ENCODE data around the gene KCTD4. TPM values are rescaled to one million over a fixed set of nuclear protein-coding genes. Genes with fewer than 3 reads are reported as not detected.

Gene KCTD4
- total RNA-seq, 2 donors from 2014 or later = not detected

DNA sequence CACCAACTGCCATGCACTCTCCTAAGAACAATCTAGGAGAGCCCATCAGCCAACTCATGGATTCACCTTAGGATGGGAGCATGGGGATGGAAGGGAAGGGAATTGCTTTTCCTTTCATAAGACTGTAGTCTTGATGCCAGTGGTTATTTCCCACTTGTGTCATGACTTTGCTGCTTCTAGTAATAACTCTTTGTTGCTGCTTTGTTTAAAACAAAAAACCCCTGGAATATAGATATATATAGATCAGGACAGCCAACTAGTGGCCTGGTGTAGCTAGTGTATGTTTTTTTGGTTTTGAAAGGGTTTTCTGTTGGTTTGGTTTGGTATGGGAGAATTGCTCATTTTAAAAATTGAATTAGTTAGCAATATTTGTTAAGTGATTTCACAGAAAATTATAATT is 39.3 kb upstream of the KCTD4 start:
- no peaks in the 10 kb centered on the region for H3K27me3 Mint-ChIP-seq (ENCODE audit: insufficient read depth)
- H3K27ac ChIP-seq (ENCODE audit: low read depth, low read length) = no peak overlapping the region
- H3K4me1 Mint-ChIP-seq = peaks cover 18% of the 10 kb centered on the region
- TF ChIP-seq, protein P1, sequence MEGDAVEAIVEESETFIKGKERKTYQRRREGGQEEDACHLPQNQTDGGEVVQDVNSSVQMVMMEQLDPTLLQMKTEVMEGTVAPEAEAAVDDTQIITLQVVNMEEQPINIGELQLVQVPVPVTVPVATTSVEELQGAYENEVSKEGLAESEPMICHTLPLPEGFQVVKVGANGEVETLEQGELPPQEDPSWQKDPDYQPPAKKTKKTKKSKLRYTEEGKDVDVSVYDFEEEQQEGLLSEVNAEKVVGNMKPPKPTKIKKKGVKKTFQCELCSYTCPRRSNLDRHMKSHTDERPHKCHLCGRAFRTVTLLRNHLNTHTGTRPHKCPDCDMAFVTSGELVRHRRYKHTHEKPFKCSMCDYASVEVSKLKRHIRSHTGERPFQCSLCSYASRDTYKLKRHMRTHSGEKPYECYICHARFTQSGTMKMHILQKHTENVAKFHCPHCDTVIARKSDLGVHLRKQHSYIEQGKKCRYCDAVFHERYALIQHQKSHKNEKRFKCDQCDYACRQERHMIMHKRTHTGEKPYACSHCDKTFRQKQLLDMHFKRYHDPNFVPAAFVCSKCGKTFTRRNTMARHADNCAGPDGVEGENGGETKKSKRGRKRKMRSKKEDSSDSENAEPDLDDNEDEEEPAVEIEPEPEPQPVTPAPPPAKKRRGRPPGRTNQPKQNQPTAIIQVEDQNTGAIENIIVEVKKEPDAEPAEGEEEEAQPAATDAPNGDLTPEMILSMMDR (conservative IDR thresholded peaks at IDR 0.05) = peak; percentile 34
- H3K27ac Mint-ChIP-seq = no peak overlapping the region
- H3K9me3 Mint-ChIP-seq = no peaks in the 10 kb centered on the region
- no peak for DNase-seq
- no peaks in the 10 kb centered on the region for H3K36me3 ChIP-seq (ENCODE audit: control insufficient read depth, insufficient read depth, low read length)
- H3K4me3 ChIP-seq (ENCODE audit: low read length) = no peak overlapping the region
- no peaks in the 10 kb centered on the region for H3K4me1 ChIP-seq (ENCODE audit: control insufficient read depth, insufficient read depth, low read length)
- H3K9me3 ChIP-seq (ENCODE audit: control insufficient read depth, low read length) = no peaks in the 10 kb centered on the region
- no peak overlapping the region for H3K9ac ChIP-seq (ENCODE audit: extremely low read depth, low read length, poor library complexity, severe bottlenecking)
- H3K27me3 ChIP-seq (ENCODE audit: control insufficient read depth, insufficient read depth, low read length, poor library complexity, severe bottlenecking) = no peaks in the 10 kb centered on the region
- H3K36me3 Mint-ChIP-seq (ENCODE audit: low read depth) = peaks cover 2% of the 10 kb centered on the region
- H3K4me3 Mint-ChIP-seq = no peak overlapping the region

DNA sequence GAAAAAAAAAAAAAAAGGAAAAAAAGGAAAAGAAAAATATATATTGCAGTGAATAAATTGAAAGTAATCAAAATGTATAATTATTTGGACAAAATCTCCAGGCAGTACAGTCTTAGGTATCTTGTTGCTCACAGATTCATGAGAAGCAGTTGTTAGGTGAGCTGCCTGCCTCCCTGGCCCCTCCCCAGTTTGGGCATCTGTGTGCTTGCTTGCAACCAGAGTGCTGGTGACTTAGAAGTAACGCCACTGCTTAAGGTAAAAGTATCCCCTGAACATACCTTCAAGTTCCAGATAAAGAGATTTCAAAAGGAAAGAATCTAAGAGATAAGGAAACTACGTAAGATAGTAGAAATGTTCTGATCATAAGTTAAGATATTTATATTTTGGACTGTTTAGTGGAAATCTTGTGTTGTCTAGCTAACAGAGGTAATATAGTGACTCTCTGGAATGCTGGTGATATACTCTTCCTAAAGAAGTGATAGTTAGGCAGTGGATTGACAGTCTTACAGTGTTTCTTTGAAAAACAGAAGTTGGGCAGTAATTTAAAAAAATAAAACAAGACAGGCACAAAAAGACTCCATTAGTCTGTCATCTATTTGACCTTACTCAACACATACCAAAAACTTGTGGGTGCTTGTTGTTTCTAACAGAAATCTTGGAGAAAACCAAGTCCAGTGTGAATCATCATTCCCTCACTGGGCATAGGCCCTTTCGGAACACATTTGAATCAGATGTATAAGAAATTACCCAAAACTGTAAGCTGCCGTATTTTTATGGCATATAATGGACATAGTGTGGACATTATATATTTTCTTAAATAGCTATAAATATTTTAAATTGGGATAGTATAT is 38.3 kb upstream of the KCTD4 start:
- H3K27me3 Mint-ChIP-seq (ENCODE audit: insufficient read depth) = no peaks in the 10 kb centered on the region
- Histone ChIP-seq H3K36me3 (ENCODE audit: control insufficient read depth, insufficient read depth, low read length) (no peaks in the 10 kb centered on the region), H3K4me1 (ENCODE audit: control insufficient read depth, insufficient read depth, low read length) (no peaks in the 10 kb centered on the region), H3K9me3 (ENCODE audit: control insufficient read depth, low read length) (no peaks in the 10 kb centered on the region), H3K9ac (ENCODE audit: extremely low read depth, low read length, poor library complexity, severe bottlenecking) (no peak overlapping the region), H3K4me3 (ENCODE audit: low read length) (no peak overlapping the region), H3K27ac (ENCODE audit: low read depth, low read length) (no peak overlapping the region), H3K27me3 (ENCODE audit: control insufficient read depth, insufficient read depth, low read length, poor library complexity, severe bottlenecking) (no peaks in the 10 kb centered on the region)
- DNase-seq = no peak
- no peaks in the 10 kb centered on the region for H3K9me3 Mint-ChIP-seq
- peaks cover 18% of the 10 kb centered on the region for H3K4me1 Mint-ChIP-seq
- H3K4me3 Mint-ChIP-seq = no peak overlapping the region
- H3K36me3 Mint-ChIP-seq (ENCODE audit: low read depth) = peaks cover 2% of the 10 kb centered on the region
- WGBS, 2 experiments (ENCODE audit: insufficient coverage in 1 of 2, insufficient read length in 1 of 2) = 94 to 100% methylated on average over 2 to 4 of the region's 4 CpGs
- TF ChIP-seq, protein P1 (conservative IDR thresholded peaks at IDR 0.05) = no peak
- peak overlapping the region; percentile 6 for H3K27ac Mint-ChIP-seq

DNA sequence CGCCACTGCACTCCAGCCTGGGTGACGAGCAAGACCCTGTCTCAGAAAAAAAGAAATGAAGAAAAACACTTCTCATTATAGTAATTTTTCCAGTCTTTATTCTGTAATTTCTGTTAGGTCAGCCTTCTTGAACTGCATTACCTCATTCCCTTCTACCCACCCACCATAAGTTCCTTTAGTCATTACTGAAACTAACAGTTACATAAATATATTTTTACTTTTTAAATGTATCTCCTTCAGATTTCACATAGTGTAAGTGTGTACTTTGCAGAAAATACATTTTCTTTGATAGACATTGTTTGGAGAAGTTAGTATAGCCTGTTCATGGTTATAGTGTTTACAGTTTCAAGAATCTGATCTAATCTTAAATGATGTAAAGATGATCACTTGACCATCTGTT is 31.7 kb upstream of the KCTD4 start:
- Histone ChIP-seq H3K27me3 (ENCODE audit: control insufficient read depth, insufficient read depth, low read length, poor library complexity, severe bottlenecking) (no peaks in the 10 kb centered on the region), H3K4me3 (ENCODE audit: low read length) (no peak overlapping the region), H3K9ac (ENCODE audit: extremely low read depth, low read length, poor library complexity, severe bottlenecking) (no peak overlapping the region), H3K27ac (ENCODE audit: low read depth, low read length) (no peak overlapping the region), H3K36me3 (ENCODE audit: control insufficient read depth, insufficient read depth, low read length) (no peaks in the 10 kb centered on the region), H3K9me3 (ENCODE audit: control insufficient read depth, low read length) (no peaks in the 10 kb centered on the region), H3K4me1 (ENCODE audit: control insufficient read depth, insufficient read depth, low read length) (no peaks in the 10 kb centered on the region)
- DNase-seq = no peak
- H3K27ac Mint-ChIP-seq = no peak overlapping the region
- TF ChIP-seq, protein P1 (conservative IDR thresholded peaks at IDR 0.05) = no peak
- H3K9me3 Mint-ChIP-seq = no peaks in the 10 kb centered on the region
- H3K27me3 Mint-ChIP-seq (ENCODE audit: insufficient read depth) = no peaks in the 10 kb centered on the region
- H3K4me3 Mint-ChIP-seq = no peak overlapping the region
- H3K36me3 Mint-ChIP-seq (ENCODE audit: low read depth) = peaks cover 10% of the 10 kb centered on the region
- peaks cover 9% of the 10 kb centered on the region for H3K4me1 Mint-ChIP-seq
- 100% methylated on average over 2 of the region's 2 CpGs for WGBS, 2 experiments (ENCODE audit: insufficient coverage in 1 of 2, insufficient read length in 1 of 2)
